GM12865 (cell line): ENCODE measurements around the gene GTF2F1.
"Not testable (repeated sequence)": the region's sequence is repeated elsewhere in the genome, so short reads cannot be mapped to it uniquely, and the experiment has no call there.

Experiments
- DNase-seq: peaks from one replicate; pipeline ENCODE4 v3.0.0; 2010; ENCODE audit warnings: low read depth
- H3K4me3 ChIP-seq: 2 replicates; pipeline ENCODE4 v1.5.1; 2011; ENCODE audit warnings: mild to moderate bottlenecking, low read depth, low read length, control low read depth
- CTCF ChIP-seq: IDR thresholded peaks from 2 replicates; pipeline ENCODE4 v1.5.1; 2011; ENCODE audit warnings: low read length, control low read depth, low read depth, inconsistent platforms; ENCODE audit not compliant: insufficient read depth; ENCODE audit errors: missing control alignments

Gene GTF2F1

GRCh38 chr19:6352381-6353165 is 40.4 kb downstream of the GTF2F1 start:
- DNase-seq, result no peak
- no peak overlapping the region for H3K4me3 ChIP-seq

GRCh38 chr19:6350688-6351087 is 42.3 kb downstream of the GTF2F1 start:
- H3K4me3 ChIP-seq, result no peak overlapping the region
- DNase-seq, result no peak
- TF ChIP-seq CTCF, result no peak

More at GRCh38 chr19:6352381-6353165, 40.4 kb downstream of the GTF2F1 start:
- TF ChIP-seq CTCF, result no peak

- H3K4me3 ChIP-seq, DNase-seq: not testable (repeated sequence)
These were observed 43.7 kb downstream of the GTF2F1 start for GRCh38 chr19:6349271-6349670.

DNA sequence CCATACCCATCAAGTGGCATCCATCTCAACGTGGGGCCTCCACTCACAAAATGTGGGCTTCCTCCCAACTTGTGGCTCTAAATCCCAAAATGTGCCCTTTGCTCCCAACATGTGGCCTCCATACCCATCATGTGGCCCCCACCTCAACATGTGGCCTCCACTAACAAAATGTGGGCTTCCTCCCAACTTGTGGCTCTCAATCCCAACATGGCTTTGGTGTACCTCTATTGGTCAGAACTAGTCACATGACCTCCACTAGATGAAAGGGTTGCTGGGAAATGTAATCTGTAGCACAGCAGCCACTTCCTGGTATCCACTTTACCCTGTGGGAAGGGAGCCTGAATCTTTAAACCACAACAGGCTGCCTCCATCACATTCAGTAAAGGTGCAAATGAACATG is 49.5 kb downstream of the GTF2F1 start:
- no peak for TF ChIP-seq CTCF
- DNase-seq, result no peak

DNA sequence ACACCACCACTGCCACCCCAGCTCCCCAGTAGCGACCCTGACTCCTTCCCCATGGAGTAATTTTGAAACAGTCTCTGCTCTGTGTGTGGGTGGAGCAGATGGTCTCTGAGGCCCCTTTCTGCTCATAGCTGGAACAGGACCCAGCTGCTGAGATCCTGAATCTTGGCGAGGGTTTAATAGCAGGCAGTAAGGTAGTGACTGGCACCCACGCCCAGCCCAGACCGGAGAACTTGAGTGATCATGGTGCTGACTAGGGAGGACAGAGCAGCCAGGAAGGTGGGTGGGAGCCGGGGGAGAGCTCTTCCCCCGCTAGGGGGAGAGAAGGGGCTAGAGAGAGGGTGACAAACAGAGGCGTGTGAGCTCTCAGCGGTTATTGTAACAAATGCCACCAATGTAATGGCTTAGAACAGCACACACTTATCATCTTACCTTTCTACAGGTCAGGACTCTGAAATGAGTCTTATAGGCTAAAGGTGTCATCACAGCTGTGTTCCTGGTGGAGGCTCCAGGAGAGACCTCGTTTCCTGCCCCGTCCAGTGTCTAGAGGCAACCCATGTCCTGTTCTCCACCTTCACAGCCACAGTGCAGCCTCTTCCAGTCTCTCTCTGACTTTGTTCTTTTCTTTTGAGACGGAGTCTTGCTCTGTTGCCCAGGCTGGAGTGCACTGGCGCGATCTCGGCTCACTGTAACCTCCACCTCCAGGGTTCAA is 52.3 kb downstream of the GTF2F1 start:
- H3K4me3 ChIP-seq, result no peak overlapping the region
- peak; percentile 13 for DNase-seq
- no peak for TF ChIP-seq CTCF

More for the DNA sequence above, 49.5 kb downstream of the GTF2F1 start:
- no peak overlapping the region for H3K4me3 ChIP-seq

DNA sequence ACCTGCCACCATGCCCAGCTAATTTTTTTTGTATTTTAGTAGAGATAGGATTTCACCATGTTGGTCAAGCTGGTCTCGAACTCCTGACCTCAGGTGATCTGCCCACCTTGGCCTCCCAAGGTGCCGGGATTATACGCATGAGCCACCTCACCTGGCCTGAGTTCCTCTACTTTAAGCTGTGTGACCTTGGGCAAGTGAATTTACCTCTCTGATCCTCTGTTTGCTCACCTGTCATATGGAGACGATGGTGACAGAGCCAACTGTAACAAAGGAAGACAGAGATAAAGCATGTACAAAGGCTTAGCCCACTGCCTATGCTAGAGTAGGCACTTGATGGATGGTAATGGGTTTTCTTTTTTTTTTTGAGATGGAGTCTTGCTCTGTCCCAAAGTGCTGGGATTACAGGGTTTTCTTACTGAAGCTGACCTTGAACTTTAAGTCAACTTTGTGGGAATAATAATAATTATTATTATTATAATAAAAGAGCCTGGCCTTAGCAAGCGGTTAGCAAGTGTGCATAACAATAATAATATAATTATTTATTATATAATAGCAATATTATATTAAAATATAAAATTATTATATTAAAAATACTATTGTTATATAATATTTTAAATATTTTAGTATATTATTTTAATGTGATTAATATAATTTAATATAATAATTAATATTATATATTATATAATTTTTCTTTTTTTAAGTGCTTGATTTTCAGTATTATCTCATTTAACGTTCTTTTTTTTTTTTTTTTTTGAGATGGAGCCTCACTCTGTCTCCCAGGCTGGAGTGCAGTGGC is 58.3 kb downstream of the GTF2F1 start:
- no peak for TF ChIP-seq CTCF
- H3K4me3 ChIP-seq, result no peak overlapping the region
- DNase-seq, result no peak

DNA sequence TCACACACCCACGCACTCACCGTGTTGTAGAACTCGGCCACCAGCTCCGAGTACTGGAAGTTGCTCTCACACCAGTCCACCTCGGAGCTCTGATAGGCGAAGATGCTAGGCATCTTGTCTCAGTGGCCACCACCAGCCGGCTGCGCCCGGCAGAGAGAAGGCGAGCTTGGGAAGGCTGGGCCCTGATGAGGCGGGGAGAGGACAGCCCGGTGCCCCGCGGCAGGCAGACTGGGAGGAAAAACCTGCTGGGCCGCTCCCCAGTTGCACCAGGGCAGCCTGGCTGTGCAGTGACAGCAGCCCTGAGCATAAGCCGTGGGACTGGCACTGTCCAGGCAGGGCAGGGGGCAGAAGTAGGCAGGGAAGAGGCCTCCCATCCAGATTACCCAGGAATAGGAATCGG is 59.5 kb downstream of the GTF2F1 start, which contains the start of gene ACER1:
TSS of gene ACER1 (minus strand) at position 174 of the 400 bp plus-strand sequence. CDS start at position 113, 61 bp downstream.
- no peak for TF ChIP-seq CTCF
- no peak for DNase-seq
- no peak within 1 kb of the TSS for H3K4me3 ChIP-seq
